Liver (tissue), 9 donors: ENCODE data around the gene PRG2. TPM values are rescaled to one million over a fixed set of nuclear protein-coding genes. Genes with fewer than 3 reads are reported as not detected.

Experiments
- DNase-seq: peaks from one replicate; pipeline ENCODE4 v3.0.0-alpha.2; 2017; ENCODE audit warnings: low spot score
- H3K27ac ChIP-seq, 2 donors: one replicate each; pipeline ENCODE4 v1.7.0; 2013; ENCODE audit warnings: inconsistent platforms in 2 of 2, low read length in 2 of 2, control low read depth in 1 of 2, low read depth in 1 of 2, mild to moderate bottlenecking in 1 of 2
- H3K27me3 ChIP-seq, 4 donors: one replicate each; pipeline versions ENCODE4 v1.6.1 to v1.7.0; 2013; ENCODE audit warnings: low read length in 3 of 4, inconsistent platforms in 1 of 4, mild to moderate bottlenecking in 1 of 4, moderate library complexity in 1 of 4; ENCODE audit not compliant: control insufficient read depth in 4 of 4, insufficient read depth in 4 of 4
- H3K36me3 ChIP-seq, 4 donors: one replicate each; pipeline versions ENCODE4 v1.6.1 to v1.7.0; 2013; ENCODE audit warnings: low read length in 3 of 4, mild to moderate bottlenecking in 3 of 4, low read depth in 1 of 4, moderate library complexity in 1 of 4; ENCODE audit not compliant: control insufficient read depth in 4 of 4, insufficient read depth in 3 of 4
- H3K4me1 ChIP-seq, 4 donors: one replicate each; pipeline versions ENCODE4 v1.6.1 to v1.7.0; 2013; ENCODE audit warnings: low read length in 3 of 4, mild to moderate bottlenecking in 3 of 4, moderate library complexity in 1 of 4; ENCODE audit not compliant: control insufficient read depth in 4 of 4, insufficient read depth in 4 of 4
- H3K4me3 ChIP-seq, 3 donors: one replicate each; pipeline versions ENCODE4 v1.6.1 to v1.7.0; 2013; ENCODE audit warnings: low read length in 3 of 3, control low read depth in 1 of 3, low read depth in 1 of 3, mild to moderate bottlenecking in 1 of 3
- H3K9ac ChIP-seq, 2 donors: one replicate each; pipeline ENCODE4 v1.7.0; 2013; ENCODE audit warnings: low read length in 2 of 2, mild to moderate bottlenecking in 2 of 2, moderate library complexity in 2 of 2, control low read depth in 1 of 2, low read depth in 1 of 2
- H3K9me3 ChIP-seq, 4 donors: one replicate each; pipeline versions ENCODE4 v1.6.1 to v1.7.0; 2013; ENCODE audit warnings: low read length in 3 of 4; ENCODE audit not compliant: control insufficient read depth in 4 of 4
- ATF3 ChIP-seq: IDR thresholded peaks from 2 replicates; pipeline ENCODE4 v1.6.1; 2016; ENCODE audit warnings: antibody characterized with exemption
- CTCF ChIP-seq: fragments of 150-350 bp; IDR thresholded peaks from 2 replicates; pipeline ENCODE4 v1.5.1; 2017; ENCODE audit warnings: improper control_type of control experiment, low read depth, low read length; ENCODE audit not compliant: missing input control
- EGR1 ChIP-seq, 2 donors: IDR thresholded peaks; 2 replicates each; pipeline ENCODE4 v1.6.1; 2016 to 2018; ENCODE audit warnings: antibody characterized with exemption in 2 of 2, low read depth in 2 of 2
- FOXA1 ChIP-seq: IDR thresholded peaks from 2 replicates; pipeline ENCODE4 v1.6.1; 2016; ENCODE audit warnings: antibody characterized with exemption
- FOXA2 ChIP-seq: IDR thresholded peaks from 2 replicates; pipeline ENCODE4 v1.6.1; 2016; ENCODE audit warnings: antibody characterized with exemption
- GABPA ChIP-seq, 2 donors: IDR thresholded peaks in 1 of 2; conservative IDR thresholded peaks in 1 of 2; 2 replicates each; pipeline ENCODE4 v1.6.1; 2016; ENCODE audit warnings: antibody characterized with exemption in 2 of 2, mild to moderate bottlenecking in 1 of 2, moderate library complexity in 1 of 2
- HNF4A ChIP-seq, 2 donors: conservative IDR thresholded peaks; 2 replicates each; pipeline ENCODE4 v1.6.1; 2016; ENCODE audit warnings: antibody characterized with exemption in 2 of 2, mild to moderate bottlenecking in 2 of 2
- HNF4G ChIP-seq: IDR thresholded peaks from 2 replicates; pipeline ENCODE4 v1.6.1; 2016; ENCODE audit warnings: antibody characterized with exemption
- JUND ChIP-seq, 2 donors: IDR thresholded peaks; 2 replicates each; pipeline ENCODE4 v1.6.1; 2016; ENCODE audit warnings: antibody characterized with exemption in 2 of 2
- MAX ChIP-seq: IDR thresholded peaks from 2 replicates; pipeline ENCODE4 v1.6.1; 2016; ENCODE audit warnings: antibody characterized with exemption
- NR2F2 ChIP-seq: IDR thresholded peaks from 2 replicates; pipeline ENCODE4 v1.6.1; 2016; ENCODE audit warnings: antibody characterized with exemption
- RAD21 ChIP-seq, 2 donors: IDR thresholded peaks; 2 replicates each; pipeline ENCODE4 v1.6.1; 2016; ENCODE audit warnings: antibody characterized with exemption in 2 of 2, mild to moderate bottlenecking in 2 of 2
- RXRA ChIP-seq, 2 donors: IDR thresholded peaks; 2 replicates each; pipeline ENCODE4 v1.6.1; 2017 to 2018; ENCODE audit warnings: antibody characterized with exemption in 2 of 2, mild to moderate bottlenecking in 1 of 2
- SP1 ChIP-seq: IDR thresholded peaks from 2 replicates; pipeline ENCODE4 v1.6.1; 2018; ENCODE audit warnings: antibody characterized with exemption, mild to moderate bottlenecking
- TAF1 ChIP-seq: conservative IDR thresholded peaks from 2 replicates; pipeline ENCODE4 v1.6.1; 2016; ENCODE audit warnings: antibody characterized with exemption, mild to moderate bottlenecking
- YY1 ChIP-seq: IDR thresholded peaks from 2 replicates; pipeline ENCODE4 v1.6.1; 2016; ENCODE audit warnings: antibody characterized with exemption, mild to moderate bottlenecking
- WGBS: extraction: QIAGEN DNeasy Blood & Tissue Kit; methylation state at CpG from one replicate; pipeline ENCODE4 v1.1.7; 2013; 5-methylcytosine and 5-hydroxymethylcytosine counted together
- polyA plus RNA-seq, 2 donors: library from polyadenylated mRNA; stranded (reverse) in 1 of 2; unstranded in 1 of 2; fragments of 200-250 nt in 1 of 2; fragments of >200 nt in 1 of 2; fragmentation: Nextera tagmentation in 1 of 2; extraction: Ambion mirVana in 1 of 2; gene quantifications; one replicate each; pipeline versions ENCODE4 v1.2.1 to v1.2.3, GENCODE V29; 2013 to 2015
- total RNA-seq, 2 donors: library from RNA; depleted of rRNA; stranded (reverse); fragments of >200 nt; gene quantifications; one replicate each; pipeline ENCODE4 v1.2.3, GENCODE V29; 2014
- TF ChIP-seq, protein P1 (sequence below): IDR thresholded peaks from 2 replicates; pipeline ENCODE4 v1.6.1; 2016; ENCODE audit warnings: antibody characterized with exemption
- TF ChIP-seq, protein P2 (sequence below): IDR thresholded peaks from 2 replicates; pipeline ENCODE4 v1.6.1; 2016; ENCODE audit warnings: antibody characterized with exemption, mild to moderate bottlenecking
- donor health status: healthy.
- donor health status: healthy.
- donor health status: healthy.
- donor health status: healthy.
- donor health status: healthy.

PRG2 gene
- total and polyA plus RNA-seq, 4 donors, result 0.74 to 24.2 (median 1.2) TPM; not detected in 1

- TF ChIP-seq ATF3, result no peak
- peak in 1 of 2 donors; percentile 29 for TF ChIP-seq HNF4A (conservative IDR thresholded peaks at IDR 0.05)
- TF ChIP-seq RXRA (IDR thresholded peaks at IDR 0.05), result peak in 1 of 2 donors; percentile 37
- TF ChIP-seq FOXA1, result no peak
- TF ChIP-seq YY1, result no peak
- Histone ChIP-seq H3K27ac (peak overlapping the region; percentile 92 to 99), H3K36me3 (peaks cover 0 to 6% (median 2%) of the 10 kb centered on the region in 4 donors), H3K4me3 (no peak overlapping the region), H3K9me3 (no peaks in the 10 kb centered on the region), H3K27me3 (no peaks in the 10 kb centered on the region), H3K4me1 (peaks cover 16 to 72% (median 33%) of the 10 kb centered on the region in 4 donors), H3K9ac (no peak overlapping the region)
- no peak for DNase-seq
- 56% methylated on average over 5 of the region's 5 CpGs for WGBS
Observed at GRCh38 chr11:57428643-57429042, 38.2 kb upstream of the PRG2 start.

DNA sequence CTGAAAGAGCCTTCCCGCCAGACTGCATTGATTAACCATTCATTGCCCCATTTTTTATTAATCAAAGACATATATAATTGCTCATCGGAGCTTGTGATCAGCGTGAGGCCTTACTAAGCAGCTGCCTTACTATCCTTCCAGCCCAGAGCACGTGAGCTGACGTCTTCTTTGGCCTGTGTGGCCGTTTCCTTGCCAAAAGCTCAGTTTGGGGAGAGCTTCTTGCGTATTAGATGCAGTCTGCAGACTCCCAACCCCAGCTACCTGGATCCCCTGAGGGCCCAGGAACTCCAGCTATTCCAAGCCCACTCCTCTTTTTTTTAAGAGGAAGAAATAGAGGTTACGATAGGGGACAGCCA lies 37.3 kb upstream of the PRG2 start:
- H3K4me1 ChIP-seq, result peaks cover 16 to 70% (median 32%) of the 10 kb centered on the region in 4 donors
- no peaks in the 10 kb centered on the region for H3K27me3 ChIP-seq
- H3K36me3 ChIP-seq, result peaks cover 0 to 11% (median 4%) of the 10 kb centered on the region in 4 donors
- peak in 1 of 2 donors; percentile 1 for TF ChIP-seq RAD21 (IDR thresholded peaks at IDR 0.05)
- no peak for TF ChIP-seq GABPA (IDR thresholded peaks at IDR 0.05 in 1 of 2, conservative IDR thresholded peaks at IDR 0.05 in 1 of 2)
- DNase-seq, result no peak
- WGBS, result 44% methylated on average over 8 of the region's 8 CpGs
- peak overlapping the region; percentile 92 to 99 for H3K27ac ChIP-seq
- H3K9me3 ChIP-seq, result no peaks in the 10 kb centered on the region
- H3K9ac ChIP-seq, result peak overlapping the region; percentile 15 to 24
- no peak overlapping the region for H3K4me3 ChIP-seq

DNA sequence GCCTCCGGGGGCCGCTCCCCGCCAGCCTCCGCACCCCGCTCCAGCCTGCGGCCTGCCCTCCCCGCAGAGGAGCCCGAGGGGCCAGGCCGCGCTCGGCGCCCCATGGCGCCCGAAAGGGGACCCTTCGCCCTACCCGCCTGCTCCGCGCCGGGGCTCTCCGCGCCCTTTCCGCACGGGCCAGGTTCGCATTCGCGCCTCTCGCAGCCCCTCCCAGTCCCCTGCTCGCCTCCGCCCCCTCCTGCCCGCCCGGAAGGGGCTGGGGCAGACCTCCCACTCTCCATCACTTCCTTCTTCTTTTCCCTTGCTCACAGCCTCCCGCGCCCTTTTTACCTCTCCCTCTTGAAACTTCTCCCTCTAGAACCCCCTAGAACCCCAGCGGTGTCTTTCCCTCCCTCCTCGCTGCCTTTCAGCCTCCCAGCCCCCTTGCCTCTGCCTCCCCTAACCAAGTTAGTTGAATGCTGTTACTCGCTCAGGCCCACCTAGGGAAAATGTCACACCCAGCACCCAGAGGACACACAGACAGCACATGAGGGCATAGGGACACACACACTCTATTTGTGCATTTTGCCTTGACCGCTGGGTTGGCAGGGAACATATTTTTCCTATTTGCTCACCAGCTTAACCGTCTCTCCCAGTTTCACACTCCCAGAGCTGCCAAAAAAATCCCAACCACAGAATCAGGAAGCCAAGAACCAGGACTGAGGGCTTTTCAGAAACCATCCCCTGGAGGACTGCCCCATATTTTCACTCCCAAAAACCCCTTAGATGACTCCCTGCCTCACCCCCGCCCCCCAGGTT lies 36.7 kb upstream of the PRG2 start, which contains the start of gene SLC43A3:
SLC43A3 (minus strand) TSS at position 193 of the 798 bp plus-strand sequence. CDS start 949 bp downstream, outside the sequence.
- peaks cover 13 to 74% (median 32%) of the 10 kb centered on the region in 4 donors for H3K4me1 ChIP-seq
- H3K9ac ChIP-seq, result peak within 1 kb of the TSS; percentile 72 to 76
- peaks cover 0 to 13% (median 5%) of the 10 kb centered on the region in 4 donors for H3K36me3 ChIP-seq
- 2% methylated on average over 39 of the region's 39 CpGs for WGBS
- peak; percentile 61 for TF ChIP-seq ATF3
- TF ChIP-seq, protein P1, sequence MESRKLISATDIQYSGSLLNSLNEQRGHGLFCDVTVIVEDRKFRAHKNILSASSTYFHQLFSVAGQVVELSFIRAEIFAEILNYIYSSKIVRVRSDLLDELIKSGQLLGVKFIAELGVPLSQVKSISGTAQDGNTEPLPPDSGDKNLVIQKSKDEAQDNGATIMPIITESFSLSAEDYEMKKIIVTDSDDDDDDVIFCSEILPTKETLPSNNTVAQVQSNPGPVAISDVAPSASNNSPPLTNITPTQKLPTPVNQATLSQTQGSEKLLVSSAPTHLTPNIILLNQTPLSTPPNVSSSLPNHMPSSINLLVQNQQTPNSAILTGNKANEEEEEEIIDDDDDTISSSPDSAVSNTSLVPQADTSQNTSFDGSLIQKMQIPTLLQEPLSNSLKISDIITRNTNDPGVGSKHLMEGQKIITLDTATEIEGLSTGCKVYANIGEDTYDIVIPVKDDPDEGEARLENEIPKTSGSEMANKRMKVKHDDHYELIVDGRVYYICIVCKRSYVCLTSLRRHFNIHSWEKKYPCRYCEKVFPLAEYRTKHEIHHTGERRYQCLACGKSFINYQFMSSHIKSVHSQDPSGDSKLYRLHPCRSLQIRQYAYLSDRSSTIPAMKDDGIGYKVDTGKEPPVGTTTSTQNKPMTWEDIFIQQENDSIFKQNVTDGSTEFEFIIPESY, result peak; percentile 69
- TF ChIP-seq RXRA (IDR thresholded peaks at IDR 0.05), result peak; percentile 82 to 89
- TF ChIP-seq MAX, result peak; percentile 82
- peak; percentile 82 for TF ChIP-seq YY1
- TF ChIP-seq GABPA (IDR thresholded peaks at IDR 0.05 in 1 of 2, conservative IDR thresholded peaks at IDR 0.05 in 1 of 2), result peak in 1 of 2 donors; percentile 73
- TF ChIP-seq EGR1 (IDR thresholded peaks at IDR 0.05; ENCODE audit: low read depth in 2 of 2), result peak in 1 of 2 donors; percentile 74
- TF ChIP-seq RAD21 (IDR thresholded peaks at IDR 0.05), result peak in 1 of 2 donors; percentile 60
- peak; percentile 60 for TF ChIP-seq NR2F2
- TF ChIP-seq JUND (IDR thresholded peaks at IDR 0.05), result peak; percentile 59 to 79
- TF ChIP-seq HNF4G, result peak; percentile 34
- TF ChIP-seq TAF1, result peak; percentile 30
- peak; percentile 72 for TF ChIP-seq FOXA1
- TF ChIP-seq SP1, result peak; percentile 86
- TF ChIP-seq, protein P2, sequence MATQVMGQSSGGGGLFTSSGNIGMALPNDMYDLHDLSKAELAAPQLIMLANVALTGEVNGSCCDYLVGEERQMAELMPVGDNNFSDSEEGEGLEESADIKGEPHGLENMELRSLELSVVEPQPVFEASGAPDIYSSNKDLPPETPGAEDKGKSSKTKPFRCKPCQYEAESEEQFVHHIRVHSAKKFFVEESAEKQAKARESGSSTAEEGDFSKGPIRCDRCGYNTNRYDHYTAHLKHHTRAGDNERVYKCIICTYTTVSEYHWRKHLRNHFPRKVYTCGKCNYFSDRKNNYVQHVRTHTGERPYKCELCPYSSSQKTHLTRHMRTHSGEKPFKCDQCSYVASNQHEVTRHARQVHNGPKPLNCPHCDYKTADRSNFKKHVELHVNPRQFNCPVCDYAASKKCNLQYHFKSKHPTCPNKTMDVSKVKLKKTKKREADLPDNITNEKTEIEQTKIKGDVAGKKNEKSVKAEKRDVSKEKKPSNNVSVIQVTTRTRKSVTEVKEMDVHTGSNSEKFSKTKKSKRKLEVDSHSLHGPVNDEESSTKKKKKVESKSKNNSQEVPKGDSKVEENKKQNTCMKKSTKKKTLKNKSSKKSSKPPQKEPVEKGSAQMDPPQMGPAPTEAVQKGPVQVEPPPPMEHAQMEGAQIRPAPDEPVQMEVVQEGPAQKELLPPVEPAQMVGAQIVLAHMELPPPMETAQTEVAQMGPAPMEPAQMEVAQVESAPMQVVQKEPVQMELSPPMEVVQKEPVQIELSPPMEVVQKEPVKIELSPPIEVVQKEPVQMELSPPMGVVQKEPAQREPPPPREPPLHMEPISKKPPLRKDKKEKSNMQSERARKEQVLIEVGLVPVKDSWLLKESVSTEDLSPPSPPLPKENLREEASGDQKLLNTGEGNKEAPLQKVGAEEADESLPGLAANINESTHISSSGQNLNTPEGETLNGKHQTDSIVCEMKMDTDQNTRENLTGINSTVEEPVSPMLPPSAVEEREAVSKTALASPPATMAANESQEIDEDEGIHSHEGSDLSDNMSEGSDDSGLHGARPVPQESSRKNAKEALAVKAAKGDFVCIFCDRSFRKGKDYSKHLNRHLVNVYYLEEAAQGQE, result peak; percentile 89
- TF ChIP-seq HNF4A (conservative IDR thresholded peaks at IDR 0.05), result peak; percentile 80 to 81
- TF ChIP-seq CTCF, result no peak
- TF ChIP-seq FOXA2, result peak; percentile 58
- H3K27me3 ChIP-seq, result no peaks in the 10 kb centered on the region
- peak within 1 kb of the TSS; percentile 35 to 68 (median 65) for H3K4me3 ChIP-seq
- peak; percentile 75 for DNase-seq
- peak within 1 kb of the TSS; percentile 92 to 99 for H3K27ac ChIP-seq
- no peaks in the 10 kb centered on the region for H3K9me3 ChIP-seq
